ENCODE measurements around the gene CAMKMT.

The CAMKMT gene

GRCh38 chr2:44361330-44362206, at the start of gene CAMKMT, which contains the start of gene PREPL:
Gene CAMKMT (plus strand): TSS chr2:44361947.
Gene PREPL (minus strand): TSS chr2:44361494. CDS start chr2:44346342, 15,152 bp downstream.
- DNase-seq (ENCODE audit: low read depth in 2 of 2) = peak; percentile 94 to 98

- DNase-seq (ENCODE audit: low read depth in 2 of 2) = no peak
Observed at GRCh38 chr2:44314362-44314761, 47.4 kb upstream of the CAMKMT start.

GRCh38 chr2:44315945-44316344, 45.8 kb upstream of the CAMKMT start:
- no peak for DNase-seq (ENCODE audit: low read depth in 2 of 2)

- DNase-seq (ENCODE audit: low read depth in 2 of 2) = no peak
Observed at GRCh38 chr2:44320832-44321231, 40.9 kb upstream of the CAMKMT start.

GRCh38 chr2:44321360-44321759, 40.4 kb upstream of the CAMKMT start:
- no peak for DNase-seq (ENCODE audit: low read depth in 2 of 2)

GRCh38 chr2:44324971-44325426, 36.7 kb upstream of the CAMKMT start:
- no peak for DNase-seq (ENCODE audit: low read depth in 2 of 2)

- no peak for DNase-seq (ENCODE audit: low read depth in 2 of 2)
Observed at GRCh38 chr2:44325897-44326296, 35.9 kb upstream of the CAMKMT start.

GRCh38 chr2:44326548-44327264, 35.0 kb upstream of the CAMKMT start:
- DNase-seq (ENCODE audit: low read depth in 2 of 2) = no peak

- DNase-seq (ENCODE audit: low read depth in 2 of 2) = no peak
Observed at GRCh38 chr2:44328750-44329149, 33.0 kb upstream of the CAMKMT start.

GRCh38 chr2:44329343-44329742, 32.4 kb upstream of the CAMKMT start:
- no peak for DNase-seq (ENCODE audit: low read depth in 2 of 2)

- no peak for DNase-seq (ENCODE audit: low read depth in 2 of 2)
Observed at GRCh38 chr2:44330801-44331200, 30.9 kb upstream of the CAMKMT start.

GRCh38 chr2:44333994-44334393, 27.8 kb upstream of the CAMKMT start:
- DNase-seq (ENCODE audit: low read depth in 2 of 2) = no peak

- DNase-seq (ENCODE audit: low read depth in 2 of 2) = no peak
Observed at GRCh38 chr2:44335806-44336538, 25.8 kb upstream of the CAMKMT start.

GRCh38 chr2:44342854-44343253, 18.9 kb upstream of the CAMKMT start:
- DNase-seq (ENCODE audit: low read depth in 2 of 2) = no peak

GRCh38 chr2:44347526-44347925, 14.2 kb upstream of the CAMKMT start:
- DNase-seq (ENCODE audit: low read depth in 2 of 2) = no peak

GRCh38 chr2:44348400-44348799, 13.3 kb upstream of the CAMKMT start:
- no peak for DNase-seq (ENCODE audit: low read depth in 2 of 2)

- DNase-seq (ENCODE audit: low read depth in 2 of 2) = no peak
Observed at GRCh38 chr2:44349506-44349905, 12.2 kb upstream of the CAMKMT start.

- DNase-seq (ENCODE audit: low read depth in 2 of 2) = no peak
Observed at GRCh38 chr2:44351088-44351487, 10.7 kb upstream of the CAMKMT start.

GRCh38 chr2:44351676-44352075, 10.1 kb upstream of the CAMKMT start:
- DNase-seq (ENCODE audit: low read depth in 2 of 2) = no peak

- no peak for DNase-seq (ENCODE audit: low read depth in 2 of 2)
Observed at GRCh38 chr2:44352510-44352909, 9.2 kb upstream of the CAMKMT start.

- DNase-seq (ENCODE audit: low read depth in 2 of 2) = no peak
Observed at GRCh38 chr2:44354761-44355160, 7.0 kb upstream of the CAMKMT start.

- DNase-seq (ENCODE audit: low read depth in 2 of 2) = peak; percentile 27 to 32
Observed at GRCh38 chr2:44358503-44358902, 3.2 kb upstream of the CAMKMT start.

All from stimulated activated CD8-positive, alpha-beta memory T cell treated with anti-CD3 and anti-CD28 coated beads, Interleukin-7, amount 100 ng/mL, for 4 hours (primary cell).